Measurements from ENCODE around the gene EPB41. TPM values are rescaled to one million over a fixed set of nuclear protein-coding genes. Genes with fewer than 3 reads are reported as not detected.
"Not testable (repeated sequence)": the region's sequence is repeated elsewhere in the genome, so short reads cannot be mapped to it uniquely, and the experiment has no call there.

EPB41 gene
- total and polyA plus RNA-seq, 2 experiments from 2014 or later: 13.2 to 60.8 TPM

DNA sequence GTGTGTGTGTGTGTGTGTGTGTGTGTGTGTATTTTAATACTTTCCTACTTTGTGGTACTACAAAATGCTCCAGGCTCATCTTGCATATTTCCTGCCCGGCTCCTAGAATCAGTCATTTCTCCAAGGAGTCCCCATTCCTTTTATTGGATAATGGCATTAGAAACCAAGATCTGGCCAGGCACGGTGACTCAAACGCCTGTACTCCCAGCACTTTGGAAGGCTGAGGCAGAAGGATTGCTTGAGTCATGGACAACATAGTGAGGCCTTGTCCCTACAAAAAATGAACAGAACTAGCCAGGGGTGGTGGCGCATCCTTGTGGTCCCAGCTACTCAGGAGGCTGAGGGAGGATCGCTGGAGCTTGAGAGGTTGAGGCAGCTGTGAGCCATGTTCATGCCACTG lies 20.3 kb downstream of the EPB41 start:
- Histone ChIP-seq H3K4me3 (no peak overlapping the region), H3K9me3 (ENCODE audit: low read depth) (no peaks in the 10 kb centered on the region), H2AFZ (no peak overlapping the region), H3K9me2 (replicated peaks; ENCODE audit: insufficient read depth) (no peaks in the 10 kb centered on the region), H3K4me1 (ENCODE audit: insufficient read depth) (no peaks in the 10 kb centered on the region), H4K20me1 (ENCODE audit: insufficient read depth, poor library complexity, severe bottlenecking) (peaks cover 9% of the 10 kb centered on the region), H3K79me2 (peaks cover 80% of the 10 kb centered on the region), H3K36me3 (replicated peaks; ENCODE audit: insufficient read depth, low read depth) (no peaks in the 10 kb centered on the region), H3K4me2 (no peak overlapping the region), H3K27ac (no peak overlapping the region), H3K27me3 (no peaks in the 10 kb centered on the region)
- no peak for DNase-seq (ENCODE audit: low spot score)
- 94% methylated on average over 5 of the region's 5 CpGs for WGBS (ENCODE audit: low lambda C conversion rate, missing lambda C conversion rate)
- no peak for TF ChIP-seq CTCF (IDR thresholded peaks at IDR 0.05; ENCODE audit: poor library complexity)
- TF ChIP-seq EZH2phosphoT487 (IDR thresholded peaks at IDR 0.05; ENCODE audit: low read depth, severe bottlenecking, unreplicated experiment): no peak
- no peak for TF ChIP-seq EZH2 (IDR thresholded peaks at IDR 0.05; ENCODE audit: borderline replicate concordance)

DNA sequence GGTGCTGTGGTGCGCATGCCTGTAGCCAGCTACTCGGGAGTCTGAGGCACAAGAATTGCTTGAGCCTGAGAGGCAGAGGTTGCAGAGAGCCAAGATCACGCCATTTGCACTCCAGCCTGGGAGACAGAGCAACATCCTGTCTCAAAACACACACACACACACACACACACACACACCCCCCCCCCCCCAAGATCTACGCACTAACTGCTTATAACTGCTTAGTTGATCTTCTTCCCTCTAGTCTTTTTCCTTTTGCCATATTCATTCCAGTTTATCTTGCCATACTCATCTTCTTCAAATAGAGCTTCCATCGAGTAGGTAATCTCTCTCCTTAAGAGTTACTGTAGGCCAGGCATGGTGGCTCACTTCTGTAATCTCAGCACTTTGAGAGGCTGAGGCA lies 20.9 kb downstream of the EPB41 start:
- Histone ChIP-seq H3K4me2 (no peak overlapping the region), H4K20me1 (ENCODE audit: insufficient read depth, poor library complexity, severe bottlenecking) (peaks cover 9% of the 10 kb centered on the region), H2AFZ (no peak overlapping the region), H3K79me2 (peaks cover 81% of the 10 kb centered on the region), H3K27ac (no peak overlapping the region), H3K36me3 (replicated peaks; ENCODE audit: insufficient read depth, low read depth) (no peaks in the 10 kb centered on the region), H3K27me3 (no peaks in the 10 kb centered on the region), H3K9me3 (ENCODE audit: low read depth) (no peaks in the 10 kb centered on the region), H3K9me2 (replicated peaks; ENCODE audit: insufficient read depth) (no peaks in the 10 kb centered on the region), H3K4me1 (ENCODE audit: insufficient read depth) (no peaks in the 10 kb centered on the region), H3K4me3 (no peak overlapping the region)
- no peak for TF ChIP-seq CTCF (IDR thresholded peaks at IDR 0.05; ENCODE audit: poor library complexity)
- no peak for TF ChIP-seq EZH2 (IDR thresholded peaks at IDR 0.05; ENCODE audit: borderline replicate concordance)
- no peak for TF ChIP-seq EZH2phosphoT487 (IDR thresholded peaks at IDR 0.05; ENCODE audit: low read depth, severe bottlenecking, unreplicated experiment)
- 94% methylated on average over 5 of the region's 5 CpGs for WGBS (ENCODE audit: low lambda C conversion rate, missing lambda C conversion rate)
- no peak for DNase-seq (ENCODE audit: low spot score)

GRCh38 chr1:28936094-28936493 lies 21.7 kb downstream of the EPB41 start:
- DNase-seq (ENCODE audit: low spot score): no peak
- H3K27ac ChIP-seq: no peak overlapping the region
- no peaks in the 10 kb centered on the region for H3K4me1 ChIP-seq (ENCODE audit: insufficient read depth)
- H3K79me2 ChIP-seq: peaks cover 82% of the 10 kb centered on the region
- H3K27me3 ChIP-seq: no peaks in the 10 kb centered on the region
- H3K4me3 ChIP-seq: no peak overlapping the region
- H4K20me1 ChIP-seq (ENCODE audit: insufficient read depth, poor library complexity, severe bottlenecking): peaks cover 9% of the 10 kb centered on the region
- H3K4me2 ChIP-seq: no peak overlapping the region
- TF ChIP-seq EZH2phosphoT487 (IDR thresholded peaks at IDR 0.05; ENCODE audit: low read depth, severe bottlenecking, unreplicated experiment) (no peak), EZH2 (IDR thresholded peaks at IDR 0.05; ENCODE audit: borderline replicate concordance) (no peak), CTCF (IDR thresholded peaks at IDR 0.05; ENCODE audit: poor library complexity) (no peak)
- H3K9me3 ChIP-seq (ENCODE audit: low read depth): no peaks in the 10 kb centered on the region
- WGBS (ENCODE audit: low lambda C conversion rate, missing lambda C conversion rate): 95% methylated on average over 1 of the region's 1 CpG
- H3K9me2 ChIP-seq (replicated peaks; ENCODE audit: insufficient read depth): no peaks in the 10 kb centered on the region
- H2AFZ ChIP-seq: no peak overlapping the region
- no peaks in the 10 kb centered on the region for H3K36me3 ChIP-seq (replicated peaks; ENCODE audit: insufficient read depth, low read depth)

DNA sequence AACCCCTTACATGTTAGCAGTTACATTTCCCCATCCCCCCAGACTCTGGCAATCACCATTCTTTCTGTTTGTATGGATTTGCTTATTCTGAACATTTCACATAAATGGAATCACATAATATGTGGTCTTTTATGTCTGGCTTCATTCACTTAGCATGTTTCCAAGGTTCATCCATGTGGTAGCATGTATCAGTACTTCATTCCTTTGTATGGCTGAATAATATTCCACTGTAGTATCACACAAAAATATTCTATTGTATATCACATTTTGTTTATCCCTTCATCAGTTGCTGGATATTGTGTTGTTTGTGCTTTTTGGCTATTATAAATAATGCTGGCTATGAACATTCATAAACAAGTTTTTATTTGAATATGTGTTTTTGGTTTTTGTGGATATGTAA lies 22.2 kb downstream of the EPB41 start:
- no peaks in the 10 kb centered on the region for H3K4me1 ChIP-seq (ENCODE audit: insufficient read depth)
- H3K27me3 ChIP-seq: no peaks in the 10 kb centered on the region
- no peaks in the 10 kb centered on the region for H3K9me3 ChIP-seq (ENCODE audit: low read depth)
- H3K4me3 ChIP-seq: no peak overlapping the region
- no peak for TF ChIP-seq CTCF (IDR thresholded peaks at IDR 0.05; ENCODE audit: poor library complexity)
- no peak for TF ChIP-seq EZH2phosphoT487 (IDR thresholded peaks at IDR 0.05; ENCODE audit: low read depth, severe bottlenecking, unreplicated experiment)
- TF ChIP-seq EZH2 (IDR thresholded peaks at IDR 0.05; ENCODE audit: borderline replicate concordance): no peak
- no peak for DNase-seq (ENCODE audit: low spot score)
- H4K20me1 ChIP-seq (ENCODE audit: insufficient read depth, poor library complexity, severe bottlenecking): peaks cover 12% of the 10 kb centered on the region
- no peak overlapping the region for H3K4me2 ChIP-seq
- no peaks in the 10 kb centered on the region for H3K36me3 ChIP-seq (replicated peaks; ENCODE audit: insufficient read depth, low read depth)
- peaks cover 81% of the 10 kb centered on the region for H3K79me2 ChIP-seq
- no peaks in the 10 kb centered on the region for H3K9me2 ChIP-seq (replicated peaks; ENCODE audit: insufficient read depth)
- H3K27ac ChIP-seq: no peak overlapping the region
- H2AFZ ChIP-seq: no peak overlapping the region

- H3K9me2 ChIP-seq (replicated peaks; ENCODE audit: insufficient read depth); H4K20me1 ChIP-seq (ENCODE audit: insufficient read depth, poor library complexity, severe bottlenecking); H3K4me2 ChIP-seq; H3K27me3 ChIP-seq; H3K36me3 ChIP-seq (replicated peaks; ENCODE audit: insufficient read depth, low read depth); DNase-seq (ENCODE audit: low spot score); H3K9me3 ChIP-seq (ENCODE audit: low read depth); H3K27ac ChIP-seq; H2AFZ ChIP-seq; H3K4me3 ChIP-seq; H3K4me1 ChIP-seq (ENCODE audit: insufficient read depth): not testable (repeated sequence)
- H3K79me2 ChIP-seq: peaks cover 52% of the 10 kb centered on the region
- WGBS (ENCODE audit: low lambda C conversion rate, missing lambda C conversion rate): 94% methylated on average over 3 of the region's 3 CpGs
Observed at GRCh38 chr1:28943581-28943980, 29.2 kb downstream of the EPB41 start.

All from hepatocyte (in vitro differentiated cells).